Smooth muscle cell of the pulmonary artery (primary cell): ENCODE measurements around the gene POLR1H. TPM values are rescaled to one million over a fixed set of nuclear protein-coding genes. Genes with fewer than 3 reads are reported as not detected.

Experiments used
- total RNA-seq: library from RNA; depleted of rRNA; stranded (reverse); fragments of >200 nt; gene quantifications from 2 replicates; pipeline ENCODE4 v1.2.3, GENCODE V29; 2014

POLR1H gene, protein sequence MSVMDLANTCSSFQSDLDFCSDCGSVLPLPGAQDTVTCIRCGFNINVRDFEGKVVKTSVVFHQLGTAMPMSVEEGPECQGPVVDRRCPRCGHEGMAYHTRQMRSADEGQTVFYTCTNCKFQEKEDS
- 12.6 and 16.2 TPM in 2 replicates for total RNA-seq

DNA sequence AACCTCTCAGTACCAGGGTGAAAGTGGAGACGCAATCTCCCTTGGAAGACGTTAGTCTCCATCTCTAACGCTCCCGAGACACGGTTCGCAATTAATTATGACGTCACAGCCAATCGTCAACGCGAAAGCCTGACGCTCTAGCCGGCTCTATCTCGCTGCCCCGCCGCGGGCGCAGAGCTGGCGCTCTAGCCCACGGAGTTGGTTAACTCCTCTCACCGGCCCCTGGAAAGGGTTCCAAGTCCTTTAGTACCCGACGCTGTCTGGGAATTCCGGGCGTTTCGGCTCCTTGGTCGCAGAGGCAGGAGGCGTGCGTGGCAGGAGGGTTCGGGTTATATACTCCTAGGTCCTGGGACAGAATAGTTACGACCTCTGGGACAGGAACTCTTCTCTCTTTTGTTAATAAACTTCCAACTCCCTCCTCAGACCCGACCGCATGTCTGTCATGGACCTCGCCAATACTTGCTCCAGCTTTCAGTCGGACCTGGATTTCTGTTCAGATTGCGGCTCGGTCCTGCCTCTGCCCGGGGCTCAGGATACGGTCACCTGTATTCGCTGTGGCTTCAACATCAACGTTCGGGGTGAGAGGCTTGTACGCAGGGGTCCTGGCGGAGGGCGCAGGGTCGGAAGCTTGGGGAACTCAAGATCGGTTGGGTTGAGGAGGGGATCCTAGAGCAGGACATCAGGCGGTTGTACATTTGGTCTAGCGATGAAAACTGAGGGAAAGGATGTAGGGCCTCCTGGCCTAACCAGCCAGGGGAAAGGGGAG lies at the start of gene POLR1H:
Gene POLR1H, plus strand, starts transcription at position 174 of the 766 bp plus-strand sequence. Its CDS starts 260 bp downstream, at position 434.

DNA sequence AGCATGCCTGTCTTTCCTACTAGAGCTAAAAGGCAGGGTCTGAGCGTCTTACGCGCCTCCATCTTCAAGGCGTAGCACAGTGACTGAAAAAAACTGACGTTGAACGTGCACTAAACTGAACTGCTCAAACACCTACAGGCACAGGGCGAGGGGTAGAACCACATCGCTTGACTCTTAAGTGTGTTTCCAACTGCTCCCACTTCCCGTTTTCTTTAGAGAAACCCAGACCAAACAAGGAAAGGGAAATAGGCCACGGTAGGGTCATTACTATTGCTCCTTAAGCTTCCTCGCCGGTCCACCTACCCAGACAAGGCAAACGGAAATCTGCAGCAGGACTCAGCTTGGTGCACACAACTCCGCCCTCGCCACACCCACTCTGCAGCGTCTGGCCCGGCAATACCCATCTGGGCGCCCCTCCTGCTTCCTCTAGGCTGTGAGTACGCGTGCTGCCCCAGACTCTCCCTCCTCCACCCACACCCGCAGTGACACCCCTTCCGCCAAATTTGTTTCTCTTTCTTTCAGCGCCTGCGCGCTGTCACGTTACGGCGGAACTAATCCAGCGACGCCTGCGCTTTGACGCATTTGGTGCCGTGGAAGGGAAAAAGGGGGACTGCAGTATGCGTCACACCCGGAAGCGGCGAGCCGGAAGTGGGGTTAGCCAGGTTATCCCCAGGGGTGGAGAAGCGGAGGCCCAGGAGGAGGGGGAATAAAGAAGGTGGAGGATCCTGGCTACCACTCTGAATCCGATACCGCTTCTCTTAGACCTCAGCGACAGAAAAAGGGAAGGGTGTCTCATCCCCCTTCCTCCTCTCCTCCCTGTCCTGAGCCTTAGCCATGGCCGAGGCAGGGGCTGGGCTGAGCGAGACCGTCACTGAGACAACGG lies 5.8 kb downstream of the POLR1H start, which contains the start of gene PPP1R11:
Gene PPP1R11, plus strand, starts transcription at position 622 of the 883 bp plus-strand sequence. Its CDS starts 213 bp downstream, at position 835.

DNA sequence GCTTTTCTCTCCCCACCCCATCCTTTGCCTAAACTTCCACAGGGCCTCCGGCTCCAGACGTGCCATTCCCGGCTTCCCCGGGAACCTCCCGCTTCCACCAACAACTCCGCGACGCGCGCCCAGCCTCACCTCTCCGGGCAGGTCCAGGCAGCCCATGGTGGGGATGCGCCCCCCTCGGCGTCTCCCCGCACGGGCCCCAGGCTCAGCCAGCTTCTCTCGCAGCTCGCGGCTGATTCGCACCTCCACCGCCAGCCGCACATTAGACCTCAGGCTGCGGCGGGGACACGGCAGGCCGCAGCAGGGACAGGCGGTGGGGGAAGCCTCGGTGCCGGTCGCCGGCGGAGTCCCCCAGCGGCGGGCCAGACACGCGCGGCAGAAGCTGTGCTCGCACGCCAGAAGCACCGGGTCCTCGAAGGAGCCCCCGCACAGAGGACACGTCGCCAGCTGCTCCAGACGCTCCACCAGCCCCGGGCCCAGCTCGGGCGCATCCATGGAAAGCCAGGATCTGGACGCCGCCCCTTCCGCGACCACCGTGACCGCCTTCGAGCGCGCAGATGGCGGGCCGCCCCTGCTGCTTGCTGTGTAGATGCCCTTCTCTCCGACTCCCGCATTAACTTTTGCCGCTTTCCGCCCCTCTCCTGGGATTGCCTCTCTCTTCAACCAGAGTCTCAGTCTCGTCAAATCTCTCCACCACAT lies 14.2 kb downstream of the POLR1H start, which contains the start of gene RNF39:
Gene RNF39, minus strand, starts transcription at position 676 of the 696 bp plus-strand sequence. Its CDS starts 184 bp downstream, at position 492.

DNA sequence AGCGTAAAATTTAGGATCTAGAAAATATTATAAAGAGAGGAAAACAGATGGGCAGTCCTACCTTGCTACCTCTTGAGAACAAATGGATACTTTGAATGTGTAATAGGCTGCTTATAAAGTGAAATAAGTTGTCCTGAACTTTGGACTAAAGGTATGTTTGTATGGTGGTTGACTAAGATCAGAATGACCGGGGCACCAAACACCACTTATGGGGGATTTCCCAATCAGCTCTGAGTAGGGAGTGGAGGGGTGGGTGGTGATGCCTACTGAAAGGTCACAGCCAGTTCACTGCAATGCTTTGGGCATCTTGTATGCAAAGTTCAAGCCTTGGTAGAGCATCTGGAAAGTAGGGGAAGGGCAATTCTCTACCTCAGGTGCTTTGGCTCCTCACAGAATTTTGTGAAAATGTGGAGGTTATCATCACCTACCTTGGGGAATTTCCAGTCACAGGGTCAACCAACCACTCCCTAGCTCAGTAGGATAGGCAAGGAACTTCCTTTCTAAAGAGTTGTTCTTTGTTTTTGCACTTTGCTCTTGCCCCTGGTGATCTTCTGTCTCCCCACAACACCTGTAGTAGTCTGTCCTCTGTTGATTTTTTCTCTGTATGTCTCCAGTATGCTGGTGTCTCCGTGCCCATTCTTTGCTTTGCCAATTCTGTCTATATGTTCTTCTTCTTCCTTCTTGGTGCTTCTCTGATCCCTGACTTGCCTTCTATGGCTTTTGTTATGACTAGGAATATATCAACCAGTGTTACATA lies 52.1 kb downstream of the POLR1H start, which contains the start of gene TRIM31:
Gene TRIM31, minus strand, starts transcription at position 88 of the 757 bp plus-strand sequence. CDS start 285 bp downstream, outside the sequence.

Other genes starting within 250 kb of the POLR1H start
- gene HLA-G, start 233.4 kb upstream of the POLR1H start, total RNA-seq, result 0.26 and 0.36 TPM in 2 replicates
- 456 and 579 TPM in 2 replicates for gene HLA-A, start 118.7 kb upstream of the POLR1H start, total RNA-seq
- 23.8 and 25.7 TPM in 2 replicates for gene PPP1R11, start 5.9 kb downstream of the POLR1H start, total RNA-seq
- 0.07 TPM in 1 of 2 replicates, not detected in the other for gene RNF39, start 14.5 kb downstream of the POLR1H start, total RNA-seq
- not detected in 2 replicates for gene TRIM31, start 51.8 kb downstream of the POLR1H start, total RNA-seq
- not detected in 2 replicates for gene TRIM40, start 74.9 kb downstream of the POLR1H start, total RNA-seq
- gene TRIM10, start 99.9 kb downstream of the POLR1H start, total RNA-seq, result not detected in 2 replicates
- not detected in 2 replicates for gene TRIM15, start 102.3 kb downstream of the POLR1H start, total RNA-seq
- 18.3 and 22.1 TPM in 2 replicates for gene TRIM26, start 152.1 kb downstream of the POLR1H start, total RNA-seq